AG09319 (cell line): ENCODE data around the gene HLCS.

Source experiments
- DNase-seq: peaks from one replicate; pipeline ENCODE4 v3.0.0-alpha.2; 2010; ENCODE audit warnings: low read depth; ENCODE audit errors: extremely low read depth
- CTCF ChIP-seq: IDR thresholded peaks from 2 replicates; pipeline ENCODE4 v1.5.1; 2011; ENCODE audit warnings: low read depth, mild to moderate bottlenecking, inconsistent platforms, low read length, moderate library complexity

The HLCS gene

GRCh38 chr21:36858320-36858957 lies 108.0 kb downstream of the HLCS start:
- DNase-seq, result no peak
- no peak for TF ChIP-seq CTCF

GRCh38 chr21:36856643-36857042 lies 109.8 kb downstream of the HLCS start:
- no peak for TF ChIP-seq CTCF
- no peak for DNase-seq

GRCh38 chr21:36854391-36854790 lies 112.1 kb downstream of the HLCS start:
- peak; percentile 49 for TF ChIP-seq CTCF
- no peak for DNase-seq

- no peak for DNase-seq
- TF ChIP-seq CTCF, result no peak
Measured at GRCh38 chr21:36852864-36853263, 113.6 kb downstream of the HLCS start.

GRCh38 chr21:36852293-36852692 lies 114.2 kb downstream of the HLCS start:
- TF ChIP-seq CTCF, result no peak
- DNase-seq, result no peak

GRCh38 chr21:36851121-36851520 lies 115.3 kb downstream of the HLCS start:
- no peak for DNase-seq
- no peak for TF ChIP-seq CTCF

GRCh38 chr21:36850372-36850771 lies 116.1 kb downstream of the HLCS start:
- no peak for TF ChIP-seq CTCF
- DNase-seq, result no peak
